GM21576 (cell line): ENCODE measurements around the gene TUT1.
"Not testable (repeated sequence)": the region's sequence is repeated elsewhere in the genome, so short reads cannot be mapped to it uniquely, and the experiment has no call there.

ENCODE experiments used
- ATAC-seq: cut with Tn5 transposase; IDR thresholded peaks from one replicate; pipeline ENCODE4 v1.9.1; 2021; ENCODE audit warnings: mild to moderate bottlenecking, moderate library complexity; ENCODE audit not compliant: unreplicated experiment

Gene TUT1

GRCh38 chr11:62604460-62605120, 13.3 kb upstream of the TUT1 start:
- ATAC-seq = no peak

DNA sequence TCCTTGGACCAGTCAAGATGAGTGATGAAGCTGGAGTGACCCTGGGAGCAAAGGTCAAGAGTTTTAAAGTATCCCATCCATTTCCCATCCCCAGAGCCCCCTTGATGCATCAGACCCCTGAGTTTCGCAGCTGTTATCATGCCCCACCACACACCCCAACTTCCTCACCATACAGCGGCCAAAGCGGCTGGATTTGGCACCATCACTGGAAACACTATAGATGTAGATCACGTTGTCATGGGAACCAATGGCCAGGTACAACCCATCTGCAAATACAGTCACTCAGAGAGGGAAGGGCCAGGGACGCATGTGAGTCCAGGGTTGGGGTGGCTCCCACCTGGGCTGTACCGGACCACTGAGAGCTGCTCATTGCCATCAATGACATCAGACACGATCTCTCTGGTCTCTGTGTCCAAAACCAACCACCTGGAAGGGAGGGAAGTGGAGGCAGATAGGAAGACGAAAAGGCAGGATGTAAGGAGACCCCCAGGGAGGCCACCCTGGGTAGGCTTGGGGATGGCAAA, 12.5 kb upstream of the TUT1 start:
- no peak for ATAC-seq

- no peak for ATAC-seq
Observed at GRCh38 chr11:62603072-62603408, 11.7 kb upstream of the TUT1 start.

DNA sequence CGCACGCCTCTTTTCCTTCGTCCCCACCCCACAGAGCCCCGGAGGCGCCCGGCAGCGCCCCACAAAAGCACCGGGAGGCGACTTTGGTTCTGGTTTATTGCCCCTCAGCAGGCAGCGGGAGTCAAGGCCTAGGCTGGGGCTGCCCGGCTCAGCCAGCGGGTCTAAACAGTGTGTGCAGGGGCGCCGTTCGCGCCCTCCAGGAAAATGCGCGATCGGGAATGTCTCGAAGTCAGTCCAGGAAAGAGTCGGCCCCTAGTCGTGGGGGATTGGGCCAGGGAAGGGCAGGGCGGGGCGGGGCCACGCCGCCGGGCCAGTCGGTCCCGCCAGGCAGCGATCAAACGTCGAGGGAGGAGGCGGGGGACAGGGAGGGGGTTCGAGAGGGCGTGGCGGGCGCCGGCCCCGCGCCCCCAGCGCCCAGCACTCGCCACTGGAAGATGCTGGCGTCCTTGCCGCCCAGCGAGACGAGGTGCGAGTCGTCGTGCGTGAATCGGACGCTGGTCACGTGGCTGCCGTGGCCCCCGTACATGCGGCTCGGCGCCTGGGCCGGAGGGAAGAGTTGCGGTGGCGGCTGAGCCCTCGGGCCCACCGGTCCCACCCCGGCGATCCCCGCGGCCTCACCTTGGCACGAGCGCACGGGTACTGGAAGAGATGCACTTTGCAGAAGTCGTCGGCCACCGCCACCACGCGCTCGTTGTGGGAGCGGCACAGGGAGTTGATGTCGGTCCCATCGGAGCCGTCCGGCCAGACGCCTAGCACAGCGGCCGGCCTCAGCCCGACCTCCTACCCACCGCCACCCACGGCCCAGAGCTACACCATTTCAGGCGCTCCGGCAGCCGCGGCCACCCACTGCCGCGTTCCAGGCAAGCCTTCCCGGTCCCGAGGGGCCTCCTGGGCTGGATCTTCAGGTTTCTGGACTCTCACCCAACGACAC, 11.1 kb upstream of the TUT1 start:
- ATAC-seq = no peak

DNA sequence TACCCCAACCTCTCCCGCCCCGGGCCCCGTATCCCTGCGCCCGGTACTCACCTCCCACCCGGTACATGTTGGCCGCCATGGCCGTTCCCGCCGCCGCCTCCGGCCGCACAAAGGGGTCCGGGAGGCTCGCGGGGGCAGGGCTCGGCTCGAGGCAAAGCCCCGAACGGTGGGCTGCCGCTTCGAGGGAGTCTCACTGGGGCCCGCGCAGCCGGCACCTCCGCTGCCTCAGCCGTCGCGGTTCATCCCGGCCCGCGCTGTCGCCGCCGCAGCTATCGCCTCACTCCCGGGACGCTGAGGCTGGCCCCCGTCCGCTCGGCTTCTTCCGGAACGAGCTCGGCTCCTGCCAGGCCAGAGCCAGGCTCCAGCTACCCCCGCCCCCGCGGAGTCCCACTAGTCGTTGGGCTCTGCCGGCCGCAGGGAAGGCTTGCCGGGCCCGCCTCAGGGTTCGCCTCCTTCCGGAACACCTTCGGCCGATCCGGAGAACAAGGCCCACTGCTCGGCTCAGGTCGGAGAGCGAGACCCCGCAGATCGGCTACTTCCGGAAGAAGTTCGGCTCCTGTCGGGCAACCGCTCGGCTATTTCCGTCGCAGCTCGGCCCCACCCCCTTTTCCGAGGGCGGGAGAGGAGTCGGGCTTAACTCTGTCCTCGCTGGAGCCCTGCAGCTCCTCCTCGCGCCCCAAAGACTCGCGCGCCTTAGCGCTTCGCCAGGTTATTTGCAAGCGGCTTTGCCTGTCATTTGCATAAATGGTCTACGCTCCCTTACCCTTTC, 10.2 kb upstream of the TUT1 start, which contains the start of gene MTA2:
Gene MTA2 (minus strand): TSS at position 494 of the 769 bp plus-strand sequence. CDS start 415 bp downstream, at position 79.
- ATAC-seq = peak; percentile 72

- ATAC-seq = peak; percentile 7
Observed at GRCh38 chr11:62601122-62601371, 9.7 kb upstream of the TUT1 start.

DNA sequence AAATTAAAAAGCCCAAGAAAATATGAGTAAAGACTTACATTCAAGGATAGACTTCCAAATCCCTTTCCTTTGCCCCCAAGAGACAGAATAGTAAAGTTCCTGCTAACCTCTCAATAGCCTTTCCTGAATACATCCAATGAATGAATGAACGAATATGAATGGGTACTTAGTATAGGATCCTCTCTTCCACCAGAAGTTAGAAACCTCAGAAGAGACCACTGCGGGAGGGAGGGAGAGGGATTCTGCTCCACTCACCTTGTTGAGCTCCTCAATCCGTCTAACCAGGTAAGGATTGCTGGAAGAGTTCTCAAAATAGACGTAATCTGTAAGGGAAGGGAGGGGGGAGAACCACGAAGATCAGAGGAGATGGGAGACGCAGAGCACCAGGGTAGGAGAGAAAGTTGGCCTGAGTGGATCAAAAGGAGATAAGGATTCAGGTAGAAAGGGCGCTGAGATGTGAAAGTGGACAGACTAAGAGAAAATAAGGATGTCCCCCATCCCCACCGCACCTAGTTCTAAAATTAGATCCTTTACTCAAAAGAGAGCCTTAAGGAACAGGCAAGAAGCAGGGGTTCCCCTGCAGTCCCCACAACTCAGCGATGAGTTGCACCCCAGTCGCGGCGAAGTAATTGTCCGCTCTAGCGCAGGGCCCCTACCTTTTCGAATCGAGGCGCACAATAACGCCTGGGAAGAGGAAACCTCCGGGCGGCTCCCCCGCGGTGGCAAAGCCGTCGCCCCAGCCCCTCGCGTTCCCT, 9.2 kb upstream of the TUT1 start:
- no peak for ATAC-seq

GRCh38 chr11:62599901-62600300, 8.6 kb upstream of the TUT1 start:
- ATAC-seq = no peak

DNA sequence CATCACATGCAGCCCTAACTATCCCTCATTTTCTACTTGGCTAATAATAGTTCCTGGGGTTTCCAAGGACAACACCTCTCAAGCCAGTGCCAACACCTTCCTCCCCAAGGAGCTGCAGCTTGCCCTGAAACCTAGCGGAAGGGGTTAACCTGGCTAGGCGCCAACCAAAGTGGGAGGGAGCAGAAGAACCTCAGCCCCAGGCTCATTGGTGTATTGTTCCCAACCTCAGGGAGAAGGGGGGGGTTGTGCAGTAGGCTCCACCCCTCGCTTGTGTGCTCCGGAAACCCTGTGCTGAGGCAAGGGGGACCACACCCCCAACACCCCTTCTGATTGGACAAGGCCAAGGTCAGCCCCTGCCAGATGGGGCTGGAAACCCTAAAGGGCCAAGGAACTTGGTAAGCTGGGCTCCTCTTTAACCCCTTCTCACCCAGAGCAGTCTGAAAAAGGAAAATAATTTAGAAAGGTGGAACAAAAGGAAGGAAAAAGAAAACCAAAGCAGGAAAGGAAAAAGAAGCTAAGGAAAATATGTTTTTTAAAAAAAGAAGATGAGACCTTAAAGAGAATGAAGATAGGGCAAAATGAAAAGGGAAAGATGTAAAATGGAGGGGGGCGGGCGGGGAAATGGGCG, 7.9 kb upstream of the TUT1 start:
- ATAC-seq = peak; percentile 63

GRCh38 chr11:62595124-62595523, 3.8 kb upstream of the TUT1 start:
- no peak for ATAC-seq

- ATAC-seq = no peak
Observed at GRCh38 chr11:62593434-62594044, 2.2 kb upstream of the TUT1 start.

- no peak for ATAC-seq
Observed at GRCh38 chr11:62592989-62593421, 1.7 kb upstream of the TUT1 start.

DNA sequence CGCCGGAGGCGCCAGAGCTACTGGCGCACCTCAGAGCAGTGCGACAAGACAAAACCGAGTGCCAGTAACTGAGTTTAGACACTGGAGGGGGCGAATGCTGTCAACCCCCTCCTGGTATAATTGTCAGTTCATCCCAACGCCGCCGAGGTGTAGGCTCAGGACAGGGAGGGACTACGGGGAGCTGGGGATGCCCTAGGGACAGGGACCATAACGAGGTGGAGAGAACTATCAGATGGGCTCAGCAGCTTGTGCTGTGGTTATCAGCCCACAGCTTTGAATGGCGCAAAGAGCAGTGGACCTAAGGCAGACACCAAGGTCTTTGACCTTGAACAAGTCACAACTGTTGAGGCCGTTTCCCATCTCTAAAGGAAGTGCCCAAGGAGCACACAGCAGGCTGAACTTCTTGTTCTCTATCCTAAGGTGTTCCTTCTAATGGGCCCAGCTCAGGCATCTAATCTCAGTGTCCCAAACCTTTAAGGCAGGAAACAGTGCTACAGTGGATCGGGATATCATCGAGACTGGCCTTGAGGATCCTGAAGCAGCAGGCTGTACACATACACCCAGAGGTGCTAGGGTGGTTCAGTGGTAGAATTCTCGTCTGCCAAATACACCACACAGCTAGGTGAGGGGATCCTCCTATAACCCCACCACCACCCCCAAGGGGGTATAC, 958 bp upstream of the TUT1 start:
- no peak for ATAC-seq

DNA sequence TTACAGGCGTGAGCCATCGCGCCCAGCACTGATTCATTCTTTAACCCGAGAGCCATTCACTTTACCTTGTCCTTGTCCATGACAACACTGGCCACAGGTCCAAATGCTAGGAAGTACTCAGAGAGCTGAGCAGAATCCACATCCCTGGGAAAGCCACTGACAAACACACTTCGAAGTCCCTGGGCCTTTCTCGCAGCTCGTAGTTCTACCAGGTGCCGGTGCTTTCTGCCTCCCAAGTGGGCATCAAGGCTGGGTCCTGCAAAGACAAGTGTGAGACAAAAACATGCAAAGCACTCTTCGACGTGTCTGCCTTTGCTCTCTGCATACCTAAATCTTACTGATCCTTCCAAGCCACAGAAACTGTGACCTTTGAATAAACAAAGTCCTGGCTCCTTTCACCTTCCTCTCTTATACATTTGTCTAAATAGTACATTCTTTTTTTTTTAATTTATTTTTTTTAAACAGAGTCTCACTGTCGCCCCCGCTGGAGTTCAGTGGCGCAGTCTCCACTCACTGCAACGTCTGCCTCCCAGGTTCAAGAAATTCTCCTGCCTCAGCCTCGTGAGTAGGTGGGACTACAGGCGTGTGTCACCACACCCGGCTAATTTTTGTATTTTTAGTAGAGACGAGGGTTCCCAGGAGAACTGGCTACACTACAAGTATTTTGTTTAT, 2.2 kb downstream of the TUT1 start:
- no peak for ATAC-seq

DNA sequence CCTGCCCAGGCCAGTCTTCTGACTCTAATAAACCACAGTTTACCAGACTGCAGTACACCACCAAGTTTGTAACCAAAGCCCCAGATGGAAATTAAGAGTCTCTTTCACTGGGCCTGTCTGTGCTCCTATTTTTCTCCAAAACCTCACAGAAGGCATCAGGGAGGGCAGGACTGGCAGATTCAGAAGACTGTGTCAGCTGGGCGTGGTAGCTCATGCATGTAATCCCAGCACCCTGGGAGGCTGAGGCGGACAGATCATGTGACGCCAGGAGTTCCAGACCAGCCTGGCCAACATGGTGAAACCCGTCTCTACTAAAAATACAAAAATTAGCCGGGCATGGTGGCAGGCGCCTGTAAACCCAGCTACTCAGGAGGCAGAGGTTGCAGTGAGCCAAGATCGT, 6.0 kb downstream of the TUT1 start:
- ATAC-seq = not testable (repeated sequence)

GRCh38 chr11:62581735-62582134, 9.6 kb downstream of the TUT1 start:
- not testable (repeated sequence) for ATAC-seq

DNA sequence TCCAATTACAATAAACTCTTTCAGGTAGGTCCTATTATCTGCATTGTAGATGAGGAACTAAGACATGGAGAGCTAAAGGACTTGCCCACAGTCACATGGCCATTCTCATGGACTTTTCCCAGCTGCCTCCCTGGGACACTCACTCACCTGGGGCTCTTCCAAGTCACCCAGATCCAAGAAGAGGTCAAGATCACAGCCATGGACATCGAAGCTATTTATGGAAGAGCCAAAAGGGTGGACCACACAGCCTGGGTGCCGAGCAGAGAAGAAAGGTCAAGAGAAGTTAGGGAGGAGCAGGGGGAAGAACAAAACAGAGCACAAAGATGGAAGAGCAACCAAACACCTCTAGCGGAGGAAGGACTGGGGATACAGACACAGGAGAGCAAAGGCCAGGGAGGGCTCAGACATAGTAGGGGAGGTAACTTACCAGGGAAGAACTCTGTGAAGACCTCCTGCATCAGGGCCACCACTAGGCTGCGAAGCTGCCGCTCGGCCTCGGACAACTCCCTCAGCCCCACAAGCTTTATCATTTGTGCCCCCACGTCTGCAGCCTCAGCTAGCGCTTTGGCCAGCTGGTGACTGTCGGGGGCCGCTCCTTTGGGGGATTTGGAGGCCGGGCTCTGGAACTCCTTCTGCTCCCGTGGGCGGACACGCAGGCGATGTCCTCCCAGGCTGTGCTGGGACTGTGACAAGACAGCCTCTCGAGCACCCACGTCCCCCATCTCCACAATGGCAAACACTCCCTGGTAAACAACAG, 10.2 kb downstream of the TUT1 start:
- ATAC-seq = no peak

GRCh38 chr11:62579252-62579651, 12.1 kb downstream of the TUT1 start:
- ATAC-seq = no peak
